Measurements from ENCODE around the gene RNFT2.

- TF ChIP-seq ZBTB33 (IDR thresholded peaks at IDR 0.05; ENCODE audit: extremely low read depth, insufficient replicate concordance, low read length) (no peak), CTCF (IDR thresholded peaks at IDR 0.05 in 2 of 3, conservative IDR thresholded peaks at IDR 0.05 in 1 of 3; ENCODE audit: borderline replicate concordance in 1 of 3, insufficient read depth in 1 of 3, low read depth in 2 of 3, low read length in 2 of 3) (no peak), JUND (IDR thresholded peaks at IDR 0.05) (no peak), REST (IDR thresholded peaks at IDR 0.05; ENCODE audit: low read depth) (no peak), POLR2A (IDR thresholded peaks at IDR 0.05; ENCODE audit: borderline replicate concordance, extremely low read depth, insufficient read depth, insufficient read length) (no peak)
Measured at GRCh38 chr12:116766285-116766684, 28.2 kb downstream of the RNFT2 start.

Measured in HCT116 (cell line).